NCI-H1436 (cell line): Measurements from ENCODE around the gene CD6.

Source experiments
- DNase-seq: peaks from one replicate; lab custom pipeline; 2025; lab: John Stamatoyannopoulos, UW

Gene CD6

DNA sequence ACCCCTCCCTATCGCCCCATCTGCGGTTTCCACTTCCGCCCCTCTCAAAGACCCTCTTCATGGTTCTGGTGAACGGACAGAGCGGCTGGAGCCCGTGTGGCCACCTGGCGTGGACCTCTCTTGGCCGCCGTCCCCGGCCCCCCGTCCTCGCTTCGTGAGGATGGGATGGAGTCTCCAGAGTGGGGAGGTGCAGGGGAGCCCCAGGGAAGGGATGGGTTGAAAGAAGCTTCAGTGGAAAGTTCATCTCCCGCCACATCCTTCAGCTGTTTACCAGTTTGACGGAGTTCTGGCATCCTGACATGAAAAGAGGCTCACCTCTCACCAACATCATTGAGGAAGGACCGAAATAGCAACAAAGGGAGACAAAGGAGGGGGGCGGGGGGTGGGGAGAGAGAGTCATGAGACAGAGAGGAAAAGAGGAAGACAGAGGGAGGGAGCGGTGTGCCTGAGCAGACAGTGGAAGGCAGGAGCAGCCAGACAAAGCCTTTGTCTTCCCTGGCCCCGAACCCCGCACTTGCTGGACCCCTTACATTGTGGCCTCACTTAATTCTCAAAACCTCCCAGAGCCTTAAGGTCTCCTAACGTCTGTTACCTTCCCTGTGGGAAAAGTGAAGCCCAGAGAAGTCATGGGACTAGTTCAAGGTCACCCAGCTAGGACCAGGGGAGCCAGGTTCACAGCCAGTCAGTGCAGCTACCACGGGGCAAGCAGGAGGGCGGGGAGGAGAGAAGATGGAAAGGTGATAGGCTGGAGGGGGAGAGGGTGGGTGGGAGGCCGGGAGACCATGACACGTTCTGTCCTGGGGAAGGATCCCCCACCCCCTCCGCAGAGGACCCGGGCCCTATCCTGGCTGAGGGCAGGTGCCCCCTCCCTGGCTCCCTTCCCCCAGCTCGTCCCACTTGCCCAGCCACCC lies 54.9 kb downstream of the CD6 start:
- no peak for DNase-seq

DNA sequence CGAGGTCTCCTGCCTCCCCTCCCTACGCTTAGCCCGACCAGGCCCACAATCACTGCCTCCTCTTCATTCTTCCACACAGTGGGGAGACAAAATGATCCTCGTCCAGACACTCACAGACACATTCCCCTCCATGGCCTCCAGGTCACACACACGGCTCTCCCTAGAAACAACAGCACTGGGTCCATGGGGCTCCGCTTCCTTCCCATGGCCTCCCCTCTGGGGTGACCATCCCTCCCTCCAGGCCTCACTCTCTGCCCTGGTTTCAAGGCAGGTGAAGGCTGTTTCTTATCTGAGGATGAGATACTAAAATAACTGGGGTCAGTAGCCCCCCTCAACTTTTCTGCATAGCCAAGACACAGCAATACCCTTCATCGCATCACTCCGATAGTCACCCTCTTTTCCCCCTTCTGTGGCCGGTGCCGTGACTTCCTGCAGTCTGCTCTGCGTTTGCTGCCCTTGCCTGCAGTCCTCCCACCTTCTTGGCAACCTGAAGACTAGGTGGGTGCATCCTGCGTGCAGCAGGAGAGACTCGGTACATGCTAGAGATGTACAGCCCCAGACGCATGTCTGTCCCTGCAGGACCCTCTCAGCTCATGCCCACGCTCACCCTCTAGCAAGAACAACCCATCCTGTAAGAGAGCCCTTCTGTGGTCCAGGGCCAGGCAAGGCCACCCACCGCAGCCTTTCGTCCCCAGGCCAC lies 55.8 kb downstream of the CD6 start:
- no peak for DNase-seq

GRCh38 chr11:61028135-61028729 lies 56.8 kb downstream of the CD6 start:
- DNase-seq = peak; percentile 52

DNA sequence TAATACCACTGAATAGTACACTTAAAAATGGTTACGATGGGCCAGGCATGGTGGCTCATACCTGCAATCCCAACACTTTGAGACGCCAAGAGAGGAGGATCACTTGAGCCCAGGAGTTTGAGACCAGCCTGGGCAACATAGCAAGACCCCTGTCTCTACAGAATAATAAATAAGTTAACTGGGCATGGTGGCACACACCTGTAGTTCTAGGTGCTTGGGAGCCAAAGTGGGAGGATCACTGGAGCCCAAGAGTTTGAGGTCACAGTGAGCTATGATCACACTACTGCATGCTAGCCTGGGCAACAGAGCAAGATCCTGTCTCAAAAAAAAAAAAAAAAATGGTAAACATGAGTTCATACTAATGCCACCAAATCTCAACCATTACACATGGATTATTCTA lies 61.3 kb downstream of the CD6 start:
- DNase-seq = no peak

DNA sequence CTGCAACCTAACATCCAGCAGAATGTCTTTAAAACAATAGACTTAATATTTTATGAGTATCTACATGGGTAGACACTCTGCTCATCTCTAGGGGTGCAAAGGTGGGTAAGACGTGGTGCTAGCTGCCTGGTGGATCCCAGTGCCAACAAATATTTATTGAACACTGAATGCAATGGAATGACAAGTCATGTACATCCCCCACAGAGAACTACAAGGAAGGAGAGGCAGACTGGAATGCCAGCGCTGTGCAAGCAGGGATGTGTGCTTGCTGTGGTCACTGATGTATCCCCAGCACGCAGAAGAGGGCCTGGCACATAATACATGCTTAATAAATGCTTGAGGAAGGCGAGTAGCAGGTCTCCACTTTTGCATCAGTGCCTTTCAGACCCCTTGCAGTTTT lies 61.9 kb downstream of the CD6 start:
- DNase-seq = no peak

DNA sequence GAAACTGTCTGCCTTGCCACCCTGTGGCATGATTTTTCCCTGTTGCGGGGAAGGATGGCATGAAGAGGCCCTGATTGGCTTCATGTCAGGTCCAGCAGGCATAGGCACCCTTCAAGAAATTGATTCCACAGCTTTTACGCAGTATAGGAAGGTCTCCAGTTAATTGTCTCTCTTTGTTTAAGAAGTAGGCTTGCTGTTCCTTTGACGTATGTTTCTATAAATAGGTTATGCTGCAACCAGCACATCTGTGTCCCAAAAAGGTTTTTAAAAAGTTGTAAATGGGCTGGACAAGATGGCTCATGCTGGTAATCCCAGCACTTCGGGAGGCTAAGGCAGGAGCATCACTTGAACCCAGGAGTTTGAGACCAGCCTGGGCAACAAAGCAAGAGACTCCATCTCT lies 62.6 kb downstream of the CD6 start:
- DNase-seq = no peak

DNA sequence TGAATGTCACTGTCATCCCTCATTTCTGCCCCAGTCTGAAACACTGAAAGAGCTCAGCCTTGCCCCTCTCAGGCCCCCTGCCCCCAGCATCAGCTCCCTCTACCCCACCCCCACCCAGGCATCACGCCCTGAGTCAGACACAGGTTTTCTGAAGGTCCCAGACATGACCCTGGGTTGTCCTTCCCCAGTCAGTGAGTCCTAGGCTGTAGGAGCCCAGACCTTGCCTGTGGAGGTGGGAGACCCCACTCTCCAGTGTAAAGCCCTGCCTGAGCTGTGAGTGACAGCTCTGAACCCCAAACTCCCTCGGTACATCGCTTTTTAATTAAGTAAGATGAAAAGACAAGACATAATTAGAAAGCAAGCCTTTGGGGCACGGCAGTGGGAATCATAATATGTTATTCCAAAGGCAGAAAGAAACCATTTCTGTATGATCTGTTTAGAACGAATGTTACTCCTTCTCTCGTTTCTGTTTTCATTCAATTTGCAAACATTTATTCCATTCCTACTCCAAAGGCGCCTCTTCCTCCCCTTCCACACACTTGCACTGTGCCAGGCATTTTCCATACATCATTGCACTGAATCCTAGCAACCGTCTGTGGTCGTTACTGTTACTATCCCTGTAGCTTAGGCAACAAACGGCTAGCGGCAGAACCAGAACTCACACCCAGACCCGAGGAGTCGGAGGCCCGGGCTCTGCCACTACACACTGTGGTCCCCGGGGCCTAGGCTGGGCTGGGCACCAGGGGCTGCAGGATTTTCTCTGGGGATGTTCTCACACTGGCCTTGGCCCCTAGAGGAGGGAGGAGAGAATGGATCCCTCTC lies 63.4 kb downstream of the CD6 start:
- DNase-seq = no peak

- DNase-seq = no peak
Measured at GRCh38 chr11:61035526-61035835, 64.0 kb downstream of the CD6 start.

- DNase-seq = no peak
Measured at GRCh38 chr11:61037441-61038093, 66.1 kb downstream of the CD6 start.

- no peak for DNase-seq
Measured at GRCh38 chr11:61039916-61040315, 68.4 kb downstream of the CD6 start.

GRCh38 chr11:61041755-61042518 lies 70.5 kb downstream of the CD6 start:
- DNase-seq = peak; percentile 93

GRCh38 chr11:61042537-61042936 lies 71.1 kb downstream of the CD6 start:
- DNase-seq = no peak

DNA sequence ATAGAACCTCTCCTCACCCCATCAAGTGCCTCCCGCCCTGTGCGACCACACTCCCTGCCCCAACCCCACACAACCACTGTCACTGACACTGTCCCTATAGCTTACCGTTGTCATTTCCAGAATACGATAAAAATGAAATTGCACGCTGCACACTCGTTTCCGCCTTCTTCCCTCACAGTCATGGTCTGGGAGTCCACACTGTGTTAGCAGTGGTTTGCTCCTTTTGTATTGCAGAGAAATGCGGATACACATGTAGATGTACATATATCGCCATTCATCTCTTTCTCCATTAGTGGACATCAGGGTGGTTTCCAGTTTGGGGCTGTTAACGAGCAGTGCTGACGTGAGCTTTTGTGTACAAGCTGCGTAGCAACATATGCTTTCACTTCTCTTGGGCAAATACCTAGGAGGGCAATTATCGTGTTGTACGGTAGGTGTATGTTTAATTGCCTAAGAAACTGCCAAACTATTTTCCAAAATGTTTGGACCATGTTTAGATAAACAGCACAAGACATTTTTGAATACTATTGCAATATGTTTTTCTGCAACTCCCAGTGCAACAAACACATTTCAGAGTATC lies 71.6 kb downstream of the CD6 start:
- DNase-seq = peak; percentile 22

- DNase-seq = no peak
Measured at GRCh38 chr11:61045271-61045670, 73.8 kb downstream of the CD6 start.

GRCh38 chr11:61046833-61047232 lies 75.4 kb downstream of the CD6 start:
- no peak for DNase-seq

DNA sequence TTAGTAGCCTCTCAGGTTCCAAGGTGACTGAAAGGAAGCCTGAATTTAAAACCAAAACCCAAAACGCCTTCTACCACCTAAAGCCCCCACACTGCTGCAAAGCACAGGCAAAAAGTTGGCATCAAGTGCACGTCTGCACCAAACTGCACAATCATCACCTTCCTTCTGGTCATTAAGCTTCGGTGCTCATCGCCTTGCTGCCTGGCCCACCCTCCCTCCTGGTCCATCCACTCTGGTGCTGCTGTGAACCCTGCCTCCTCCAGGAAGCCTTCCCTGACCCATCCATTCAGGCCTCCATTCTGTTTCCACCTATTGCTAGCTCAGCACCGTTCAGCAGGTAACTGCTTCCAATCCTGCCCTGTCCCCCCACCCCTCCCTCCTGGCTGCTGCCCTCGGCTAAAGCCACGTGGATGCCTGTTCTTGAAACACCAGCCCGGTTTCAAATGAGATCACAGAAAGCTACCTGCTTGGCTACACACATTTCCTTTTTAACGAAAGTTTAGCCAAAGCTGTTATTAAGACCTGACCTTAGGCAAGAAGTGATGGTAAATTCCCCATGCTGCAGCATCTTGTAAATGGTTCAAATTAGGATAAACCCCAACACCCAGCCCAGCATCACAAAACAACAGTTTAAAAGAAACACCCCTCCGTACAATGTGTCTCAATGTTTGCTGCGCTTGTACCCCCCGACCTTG lies 77.0 kb downstream of the CD6 start:
- DNase-seq = no peak

- DNase-seq = no peak
Measured at GRCh38 chr11:61049063-61049377, 77.5 kb downstream of the CD6 start.

DNA sequence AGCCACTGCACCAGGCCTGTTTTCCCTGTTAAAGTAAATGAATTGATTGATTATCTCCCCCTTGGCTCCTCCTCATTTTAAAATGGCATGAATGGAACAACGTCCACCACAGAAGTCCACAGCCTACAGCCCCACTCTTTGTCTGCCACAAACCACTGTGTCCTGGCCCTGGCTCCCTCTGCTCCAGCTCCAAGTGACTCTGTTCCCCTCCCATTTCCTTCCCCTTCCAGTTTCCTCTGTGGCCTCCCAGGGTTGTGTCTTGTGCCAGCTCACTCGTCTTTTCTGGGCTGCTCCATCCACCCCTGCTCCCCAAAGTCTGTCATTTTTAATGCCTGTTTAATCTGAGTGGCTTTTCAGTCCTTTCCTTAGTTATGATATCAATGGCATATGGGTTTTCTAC lies 78.4 kb downstream of the CD6 start:
- DNase-seq = no peak

- DNase-seq = no peak
Measured at GRCh38 chr11:61052182-61052972, 80.9 kb downstream of the CD6 start.
